Stimulated activated CD4-positive, alpha-beta T cell treated with anti-CD3 and anti-CD28 coated beads, Interleukin-4, amount 100 ng/mL, for 24 hours (primary cell): ENCODE results near the gene AHNAK2.
"Not testable (repeated sequence)": the region's sequence is repeated elsewhere in the genome, so short reads cannot be mapped to it uniquely, and the experiment has no call there.

ENCODE experiments used
- DNase-seq: peaks from one replicate; pipeline ENCODE4 v3.0.0-alpha.2; 2020

Gene AHNAK2

DNA sequence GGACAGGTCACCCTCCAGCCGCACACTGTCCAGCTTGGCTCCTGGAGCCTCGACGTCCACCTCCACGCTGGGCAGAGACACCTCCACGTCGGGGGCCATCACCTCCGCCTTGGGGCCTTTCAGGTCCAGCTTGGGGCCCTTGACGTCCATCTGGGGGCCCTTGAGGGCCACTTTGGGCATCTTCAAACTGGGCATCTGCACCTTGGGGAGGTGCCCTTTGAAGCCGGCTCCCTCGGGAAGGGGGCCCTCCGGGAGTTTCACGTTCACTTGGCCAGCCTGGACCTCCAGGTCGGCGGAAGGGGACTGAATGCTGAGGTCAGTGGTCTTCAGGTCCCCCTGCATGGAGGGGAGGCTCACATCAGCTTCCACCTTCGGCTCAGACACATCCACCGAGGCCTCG is 28.2 kb downstream of the AHNAK2 start:
- no peak for DNase-seq

DNA sequence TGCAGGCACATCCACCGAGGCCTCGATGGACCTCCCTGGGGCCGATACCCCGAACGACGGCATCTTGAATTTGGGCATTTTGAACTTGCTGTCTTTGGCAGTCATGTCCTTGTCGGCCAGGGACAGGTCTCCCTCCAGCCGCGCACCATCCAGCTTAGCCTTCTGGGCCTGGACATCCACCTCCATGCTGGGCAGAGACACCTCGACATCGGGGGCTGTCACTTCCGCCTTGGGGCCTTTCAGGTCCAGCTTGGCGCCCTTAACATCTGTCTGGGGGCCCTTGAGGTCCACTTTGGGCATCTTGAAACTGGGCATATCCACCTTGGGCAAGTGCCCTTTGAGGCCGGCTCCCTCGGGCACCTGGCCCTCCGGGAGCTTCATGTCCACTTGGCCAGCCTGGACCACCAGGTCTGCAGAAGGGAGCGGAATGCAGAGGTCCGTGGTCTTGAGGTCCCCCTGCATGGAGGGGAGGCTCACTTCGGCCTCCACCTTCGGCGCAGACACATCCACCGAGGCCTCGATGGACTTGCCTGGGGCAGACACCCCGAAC is 28.7 kb downstream of the AHNAK2 start:
- DNase-seq, result not testable (repeated sequence)

DNA sequence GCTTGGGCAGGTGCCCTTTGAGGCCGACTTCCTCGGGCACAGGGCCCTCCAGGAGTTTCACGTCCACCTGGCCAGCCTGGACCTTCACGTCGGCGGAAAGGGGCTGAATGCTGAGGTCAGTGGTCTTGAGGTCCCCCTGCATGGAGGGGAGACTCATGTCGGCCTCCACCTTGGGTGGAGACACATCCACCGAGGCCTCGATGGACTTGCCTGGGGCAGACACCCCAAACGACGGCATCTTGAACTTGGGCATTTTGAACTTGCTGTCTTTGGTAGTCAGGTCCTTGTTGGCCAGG is 29.5 kb downstream of the AHNAK2 start:
- no peak for DNase-seq

DNA sequence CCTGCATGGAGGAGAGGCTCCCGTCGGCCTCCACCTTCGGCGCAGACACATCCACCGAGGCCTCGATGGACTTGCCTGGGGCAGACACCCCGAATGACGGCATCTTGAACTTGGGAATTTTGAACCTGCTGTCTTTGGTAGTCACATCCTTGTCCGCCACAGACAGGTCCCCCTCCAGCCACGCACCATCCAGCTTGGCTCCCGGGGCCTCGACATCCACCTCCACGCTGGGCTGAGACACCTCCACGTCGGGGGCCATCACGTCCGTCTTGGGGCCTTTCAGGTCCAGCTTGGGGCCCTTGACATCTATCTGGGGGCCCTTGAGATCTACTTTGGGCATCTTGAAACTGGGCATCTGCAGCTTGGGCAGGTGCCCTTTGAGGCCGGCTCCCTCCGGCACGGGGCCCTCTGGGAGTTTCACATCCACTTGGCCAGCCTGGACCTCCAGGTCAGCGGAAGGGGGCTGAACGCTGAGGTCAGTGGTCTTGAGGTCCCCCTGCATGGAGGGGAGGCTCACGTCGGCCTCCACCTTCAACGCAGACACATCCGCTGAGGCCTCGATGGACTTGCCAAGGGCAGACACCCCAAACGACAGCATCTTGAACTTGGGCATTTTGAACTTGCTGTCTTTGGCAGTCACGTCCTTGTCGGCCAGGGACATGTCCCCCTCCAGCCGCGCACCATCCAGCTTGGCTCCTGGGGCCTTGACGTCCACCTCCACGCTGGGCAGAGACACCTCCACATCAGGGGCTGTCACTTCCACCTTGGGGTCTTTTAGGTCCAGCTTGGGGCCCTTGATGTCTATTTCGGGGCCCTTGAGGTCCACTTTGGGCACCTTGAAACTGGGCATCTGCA is 30.1 kb downstream of the AHNAK2 start:
- DNase-seq, result not testable (repeated sequence)

DNA sequence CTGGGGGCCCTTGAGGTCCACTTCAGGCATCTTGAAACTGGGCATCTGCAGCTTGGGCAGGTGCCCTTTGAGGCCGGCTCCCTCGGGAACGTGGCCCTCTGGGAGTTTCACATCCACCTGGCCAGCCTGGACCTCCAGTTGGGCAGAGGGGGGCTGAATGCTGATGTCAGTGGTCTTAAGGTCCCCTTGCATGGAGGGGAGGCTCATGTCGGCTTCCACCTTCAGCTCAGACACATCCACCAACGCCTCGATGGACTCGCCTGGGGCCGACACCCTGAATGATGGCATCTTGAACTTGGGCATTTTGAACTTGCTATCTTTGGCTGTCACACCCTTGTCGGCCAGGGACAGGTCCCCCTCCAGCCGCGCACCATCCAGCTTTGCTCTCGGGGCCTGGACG is 31.0 kb downstream of the AHNAK2 start:
- not testable (repeated sequence) for DNase-seq

DNA sequence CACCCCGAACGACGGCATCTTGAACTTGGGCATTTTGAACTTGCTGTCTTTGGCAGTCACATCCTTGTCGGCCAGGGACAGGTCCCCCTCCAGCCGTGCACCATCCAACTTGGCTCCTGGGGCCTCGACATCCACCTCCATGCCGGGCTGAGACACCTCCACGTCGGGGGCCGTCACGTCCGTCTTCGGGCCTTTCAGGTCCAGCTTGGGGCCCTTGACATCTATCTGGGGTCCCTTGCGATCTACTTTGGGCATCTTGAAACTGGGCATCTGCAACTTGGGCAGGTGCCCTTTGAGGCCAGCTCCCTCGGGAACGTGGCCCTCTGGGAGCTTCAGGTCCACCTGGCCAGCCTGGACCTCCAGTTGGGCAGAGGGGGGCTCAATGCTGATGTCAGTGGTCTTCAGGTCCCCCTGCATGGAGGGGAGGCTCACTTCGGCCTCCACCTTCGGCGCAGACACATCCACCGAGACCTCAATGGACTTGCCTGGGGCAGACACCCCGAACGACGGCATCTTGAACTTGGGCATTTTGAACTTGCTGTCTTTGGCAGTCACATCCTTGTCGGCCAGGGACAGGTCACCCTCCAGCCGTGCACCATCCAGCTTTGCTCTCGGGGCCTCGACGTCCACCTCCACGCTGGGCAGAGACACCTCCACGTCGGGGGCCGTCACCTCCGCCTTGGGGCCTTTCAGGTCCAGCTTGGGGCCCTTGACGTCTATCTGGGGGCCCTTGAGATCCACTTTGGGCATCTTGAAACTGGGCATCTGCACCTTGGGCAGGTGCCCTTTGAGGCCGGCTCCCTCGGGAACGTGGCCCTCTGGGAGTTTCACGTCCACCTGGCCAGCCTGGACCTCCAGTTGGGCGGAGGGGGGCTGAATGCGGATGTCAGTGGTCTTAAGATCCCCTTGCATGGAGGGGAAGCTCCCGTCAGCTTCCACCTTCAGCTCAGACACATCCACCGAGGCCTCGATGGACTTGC is 31.9 kb downstream of the AHNAK2 start:
- not testable (repeated sequence) for DNase-seq

DNA sequence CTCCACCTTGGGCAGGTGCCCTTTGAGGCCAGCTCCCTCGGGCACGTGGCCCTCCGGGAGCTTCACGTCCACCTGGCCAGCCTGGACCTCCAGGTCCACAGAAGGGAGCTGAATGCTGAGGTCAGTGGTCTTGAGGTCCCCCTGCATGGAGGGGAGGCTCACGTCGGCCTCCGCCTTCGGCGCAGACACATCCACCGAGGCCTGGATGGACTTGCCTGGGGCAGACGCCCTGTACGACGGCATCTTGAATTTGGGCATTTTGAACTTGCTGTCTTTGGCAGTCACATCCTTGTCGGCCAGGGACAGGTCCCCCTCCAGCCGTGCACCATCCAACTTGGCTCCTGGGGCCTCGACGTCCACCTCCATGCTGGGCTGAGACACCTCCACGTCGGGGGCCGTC is 32.9 kb downstream of the AHNAK2 start:
- not testable (repeated sequence) for DNase-seq

DNA sequence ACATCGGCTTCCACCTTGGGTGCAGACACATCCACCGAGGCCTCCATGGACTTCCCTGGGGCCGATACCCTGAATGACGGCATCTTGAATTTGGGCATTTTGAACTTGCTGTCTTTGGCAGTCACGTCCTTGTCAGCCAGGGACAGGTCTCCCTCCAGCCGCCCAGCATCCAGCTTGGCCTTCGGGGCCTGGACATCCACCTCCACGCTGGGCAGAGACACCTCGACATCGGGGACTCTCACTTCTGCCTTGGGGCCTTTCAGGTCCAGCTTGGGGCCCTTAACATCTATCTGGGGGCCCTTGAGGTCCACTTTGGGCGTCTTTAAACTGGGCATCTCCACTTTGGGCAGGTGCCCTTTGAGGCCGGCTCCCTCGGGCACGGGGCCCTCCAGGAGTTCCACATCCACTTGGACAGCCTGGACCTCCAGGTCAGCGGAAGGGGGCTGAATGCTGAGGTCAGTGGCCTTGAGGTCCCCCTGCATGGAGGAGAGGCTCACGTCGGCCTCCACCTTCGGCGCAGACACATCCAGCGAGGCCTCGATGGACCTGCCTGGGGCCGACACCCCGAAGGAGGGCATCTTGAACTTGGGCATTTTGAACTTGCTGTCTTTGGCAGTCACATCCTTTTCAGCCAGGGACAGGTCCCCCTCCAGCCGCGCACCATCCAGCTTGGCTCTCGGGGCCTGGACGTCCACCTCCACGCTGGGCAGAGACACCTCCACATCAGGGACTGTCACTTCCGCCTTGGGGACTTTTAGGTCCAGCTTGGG is 33.6 kb downstream of the AHNAK2 start:
- not testable (repeated sequence) for DNase-seq

DNA sequence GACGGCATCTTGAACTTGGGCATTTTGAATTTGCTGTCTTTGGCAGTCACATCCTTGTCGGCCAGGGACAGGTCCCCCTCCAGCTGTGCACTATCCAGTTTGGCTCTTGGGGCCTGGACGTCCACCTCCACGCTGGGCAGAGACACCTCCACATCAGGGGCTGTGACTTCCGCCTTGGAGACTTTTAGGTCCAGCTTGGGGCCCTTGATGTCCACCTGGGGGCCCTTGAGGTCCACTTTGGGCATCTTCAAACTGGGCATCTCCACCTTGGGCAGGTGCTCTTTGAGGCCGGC is 34.2 kb downstream of the AHNAK2 start:
- DNase-seq, result not testable (repeated sequence)

DNA sequence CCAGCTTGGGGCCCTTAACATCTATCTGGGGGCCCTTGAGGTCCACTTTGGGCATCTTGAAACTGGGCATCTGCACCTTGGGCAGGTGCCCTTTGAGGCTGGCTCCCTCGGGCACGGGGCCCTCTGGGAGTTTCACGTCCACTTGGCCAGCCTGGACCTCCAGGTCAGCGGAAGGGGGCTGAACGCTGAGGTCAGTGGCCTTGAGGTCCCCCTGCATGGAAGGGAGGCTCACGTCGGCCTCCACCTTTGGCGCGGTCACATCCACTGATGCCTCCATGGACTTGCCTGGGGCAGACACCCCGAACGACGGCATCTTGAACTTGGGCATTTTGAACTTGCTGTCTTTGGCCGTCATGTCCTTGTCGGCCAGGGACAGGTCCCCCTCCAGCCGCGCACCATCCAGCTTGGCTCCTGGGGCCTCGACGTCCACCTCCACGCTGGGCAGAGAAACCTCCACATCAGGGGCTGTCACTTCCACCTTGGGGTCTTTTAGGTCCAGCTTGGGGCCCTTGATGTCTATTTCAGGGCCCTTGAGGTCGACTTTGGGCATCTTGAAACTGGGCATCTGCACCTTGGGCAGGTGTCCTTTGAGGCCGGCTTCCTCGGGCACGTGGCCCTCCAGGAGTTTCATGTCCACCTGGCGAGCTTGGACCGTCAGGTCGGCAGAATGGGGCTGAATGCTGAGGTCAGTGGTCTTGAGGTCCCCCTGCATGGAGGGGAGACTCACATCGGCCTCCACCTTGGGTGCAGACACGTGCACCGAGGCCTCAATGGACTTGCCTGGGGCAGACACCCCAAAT is 34.8 kb downstream of the AHNAK2 start:
- DNase-seq, result not testable (repeated sequence)

DNA sequence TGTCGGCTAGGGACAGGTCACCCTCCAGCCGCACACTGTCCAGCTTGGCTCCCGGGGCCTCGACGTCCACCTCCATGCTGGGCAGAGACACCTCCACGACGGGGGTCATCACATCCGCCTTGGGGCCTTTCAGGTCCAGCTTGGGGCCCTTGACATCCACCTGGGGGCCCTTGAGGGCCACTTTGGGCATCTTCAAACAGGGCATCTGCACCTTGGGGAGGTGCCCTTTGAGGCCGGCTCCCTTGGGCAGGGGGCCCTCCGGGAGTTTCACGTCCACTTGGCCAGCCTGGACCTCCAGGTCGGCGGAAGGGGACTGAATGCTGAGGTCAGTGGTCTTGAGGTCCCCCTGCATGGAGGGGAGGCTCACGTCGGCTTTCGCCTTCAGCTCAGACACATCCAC is 35.6 kb downstream of the AHNAK2 start:
- DNase-seq, result no peak

DNA sequence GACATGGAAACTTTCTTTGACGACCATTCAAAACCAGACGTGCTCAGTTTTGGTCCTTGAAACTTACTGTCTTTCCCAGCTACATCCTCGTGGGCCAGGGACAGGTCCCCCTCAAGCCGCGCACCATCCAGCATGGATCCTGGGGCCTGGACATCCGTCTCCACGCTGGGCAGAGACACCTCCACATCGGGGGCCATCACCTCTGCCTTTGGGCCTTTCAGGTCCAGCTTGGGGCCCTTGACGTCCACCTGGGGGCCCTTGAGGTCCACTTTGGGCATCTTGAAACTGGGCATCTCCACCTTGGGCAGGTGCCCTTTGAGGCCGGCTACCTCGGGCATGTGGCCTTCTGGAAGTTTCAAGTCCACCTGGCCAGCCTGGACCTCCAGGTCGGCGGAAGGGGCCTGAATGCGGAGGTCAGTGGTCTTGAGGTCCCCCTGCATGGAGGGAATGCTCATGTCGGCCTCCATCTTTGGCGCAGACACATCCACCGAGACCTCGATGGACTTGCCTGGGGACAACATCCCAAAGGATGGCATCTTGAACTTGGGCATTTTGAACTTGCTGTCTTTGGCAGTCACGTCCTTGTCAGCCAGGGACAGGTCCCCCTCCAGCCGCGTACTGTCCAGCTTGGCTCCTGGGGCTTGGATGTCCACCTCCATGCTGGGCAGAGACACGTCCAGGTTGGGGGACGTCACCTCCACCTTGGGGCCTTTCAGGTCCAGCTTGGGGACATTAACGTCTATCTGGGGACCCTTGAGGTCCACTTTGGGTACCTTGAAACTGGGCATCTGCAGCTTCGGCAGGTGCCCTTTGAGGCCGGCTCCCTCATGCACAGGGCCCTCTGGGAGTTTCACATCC is 36.4 kb downstream of the AHNAK2 start:
- no peak for DNase-seq

DNA sequence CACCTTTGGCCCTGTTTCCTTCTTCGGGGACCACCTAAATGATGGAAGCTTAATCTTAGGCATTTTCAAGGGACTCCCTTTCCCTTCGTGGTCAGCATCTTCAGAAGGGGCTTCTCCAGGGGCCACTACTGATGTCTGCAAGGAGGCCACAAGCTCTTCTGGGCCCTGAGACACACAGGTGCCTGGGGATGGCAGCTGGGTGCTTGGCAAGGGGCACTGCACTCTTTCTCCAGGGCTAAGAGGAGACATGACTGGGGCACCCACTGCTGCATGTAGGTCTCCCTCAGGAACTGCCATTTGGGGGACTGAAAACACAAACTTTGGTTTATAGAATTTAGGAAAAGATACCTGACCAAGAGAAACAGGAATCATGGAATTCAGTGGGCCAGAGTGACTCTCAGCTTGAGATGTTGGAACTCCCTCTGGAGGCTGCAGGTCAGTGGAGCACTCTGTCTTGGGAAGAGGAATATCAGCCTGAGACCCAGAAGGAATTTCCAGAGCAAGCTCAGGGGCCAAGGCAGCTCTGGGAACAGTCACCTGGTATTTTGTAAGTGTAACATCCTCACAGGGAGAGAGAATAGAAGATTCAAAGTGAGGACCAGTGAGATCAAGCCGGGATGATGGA is 37.5 kb downstream of the AHNAK2 start:
- DNase-seq, result no peak

DNA sequence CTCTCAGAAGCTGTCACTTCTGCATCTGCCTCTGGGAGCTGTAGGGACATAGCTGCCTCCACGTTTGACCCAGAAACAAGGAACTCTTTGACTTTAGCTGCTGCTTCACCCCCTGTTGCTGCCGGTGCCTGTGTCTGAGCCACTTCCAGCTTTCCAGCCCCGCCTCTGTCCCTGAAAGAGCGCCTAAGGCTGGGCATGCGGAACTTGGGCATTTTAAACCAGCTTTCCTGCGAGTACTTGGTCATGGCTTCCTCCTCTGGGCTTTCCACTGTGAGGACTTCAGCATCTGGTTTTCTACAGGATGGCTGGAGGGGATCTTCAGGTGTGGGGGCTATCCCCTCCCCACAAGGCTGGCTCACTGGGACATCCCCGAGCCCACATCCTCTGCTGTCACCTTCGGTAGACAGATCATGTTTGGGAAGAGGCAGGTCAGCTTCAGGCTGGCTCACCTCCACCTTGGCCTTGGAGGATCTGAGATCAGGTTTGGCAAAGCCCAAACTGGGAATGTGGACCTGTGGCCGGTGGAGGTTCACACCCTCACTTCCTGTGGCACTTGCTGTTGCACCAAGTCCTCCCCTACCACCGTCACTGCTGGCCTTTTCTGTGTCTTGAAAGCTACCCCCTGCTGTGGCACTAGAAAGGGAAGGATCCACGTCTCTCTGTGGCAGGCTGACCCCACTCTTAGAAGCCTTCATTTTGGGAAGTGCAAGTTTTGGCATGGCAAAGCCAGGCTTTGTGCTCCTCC is 38.3 kb downstream of the AHNAK2 start:
- DNase-seq, result no peak

DNA sequence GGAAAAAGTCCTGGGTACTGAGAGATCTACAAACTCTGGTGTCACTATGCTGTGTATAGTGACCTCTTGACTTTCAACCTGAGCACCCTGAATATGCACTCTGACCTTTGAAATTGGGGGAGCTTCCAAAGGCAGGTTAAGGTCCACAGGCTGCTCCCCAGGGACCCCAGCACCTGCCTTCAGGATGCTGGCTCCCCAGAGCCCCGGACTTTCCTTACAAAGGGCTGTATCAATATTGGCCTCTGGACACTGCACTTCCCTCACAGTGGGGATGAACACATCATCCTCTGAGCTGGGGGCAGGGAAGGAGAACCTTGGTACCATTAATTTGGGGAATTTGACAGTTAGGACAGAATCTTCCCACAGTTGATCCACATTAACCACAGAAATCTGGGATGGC is 39.2 kb downstream of the AHNAK2 start:
- no peak for DNase-seq

DNA sequence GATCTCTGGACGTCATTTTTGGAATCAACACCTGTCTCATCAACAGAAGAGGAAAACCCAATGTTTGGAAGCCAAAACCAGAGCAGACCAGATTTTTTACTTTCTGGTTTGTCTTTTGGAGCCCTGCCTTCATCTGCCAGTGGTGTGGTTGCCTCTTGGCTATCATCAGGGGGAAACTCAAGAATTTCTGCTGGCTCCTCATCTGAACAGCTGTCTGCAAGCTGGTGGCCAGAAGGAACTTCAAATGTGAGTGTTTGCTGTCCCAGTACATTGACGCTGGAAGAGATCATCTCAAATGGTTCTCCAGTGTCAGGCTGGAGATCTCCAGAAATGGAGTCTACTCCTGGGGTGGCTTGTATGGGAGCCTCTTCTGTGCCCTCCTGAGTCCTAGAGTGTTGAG is 39.7 kb downstream of the AHNAK2 start:
- DNase-seq, result no peak

DNA sequence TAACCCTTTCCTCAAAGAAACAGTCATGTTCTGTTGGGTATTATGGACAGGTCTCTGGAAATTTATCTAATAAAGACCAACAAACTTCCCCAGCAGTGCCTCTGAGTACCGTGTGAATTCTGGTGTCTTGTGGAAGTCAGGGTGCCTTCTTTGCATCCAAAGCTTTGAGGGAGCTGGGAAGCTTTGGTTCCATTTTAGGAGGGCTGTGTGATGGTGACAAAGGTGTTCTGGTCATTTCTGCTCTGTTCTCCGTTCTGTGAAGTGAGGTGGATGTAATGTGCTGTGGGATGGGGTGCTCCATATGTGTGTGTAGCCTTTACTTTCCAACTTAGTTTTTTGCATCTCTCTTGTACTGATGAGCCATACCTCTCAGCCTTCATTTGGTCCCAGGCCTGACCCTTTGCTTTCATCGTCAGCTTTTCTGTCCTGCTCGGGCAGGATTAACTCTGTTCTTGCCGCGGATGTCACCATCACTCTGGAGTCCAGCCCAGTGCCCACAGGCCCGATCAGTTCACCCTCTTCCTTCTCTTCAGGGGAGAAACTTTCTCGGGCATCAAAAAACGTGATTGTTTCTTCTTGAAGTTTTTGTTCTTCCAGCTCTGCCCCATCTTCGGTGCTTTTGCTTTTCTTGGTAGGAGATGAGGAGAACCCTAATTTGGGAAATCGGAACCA is 40.3 kb downstream of the AHNAK2 start:
- no peak for DNase-seq

DNA sequence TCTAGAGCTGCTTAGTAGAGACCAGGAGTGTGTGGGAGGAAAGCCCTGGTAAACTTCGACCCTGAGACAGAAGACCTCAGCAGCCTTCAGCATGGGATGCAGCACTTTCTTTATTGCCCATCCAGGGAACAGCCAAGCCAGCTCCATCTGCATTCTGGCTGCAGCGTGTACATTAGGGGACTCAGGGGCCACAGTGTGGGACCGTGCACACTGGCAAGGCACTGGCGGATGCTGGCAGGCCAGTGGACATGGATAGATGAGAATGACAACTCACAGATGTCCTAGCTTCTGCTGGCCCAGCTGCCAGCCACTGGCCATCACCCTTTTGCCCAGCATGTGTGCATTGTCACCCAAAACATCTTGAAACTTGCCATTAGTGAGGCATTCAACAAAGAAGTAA is 41.0 kb downstream of the AHNAK2 start:
- no peak for DNase-seq
